SJSA1 (cell line): ENCODE measurements around the gene RANGRF. TPM values are rescaled to one million over a fixed set of nuclear protein-coding genes. Genes with fewer than 3 reads are reported as not detected.

Experiments
- DNase-seq, 2 experiments: peaks; one replicate each; pipeline ENCODE4 v3.0.0-alpha.2; 2015 to 2020; ENCODE audit warnings: low spot score in 2 of 2, low read depth in 1 of 2
- H3K27ac ChIP-seq: fragments of 250-450 bp; sonication (Bioruptor Pico); 2 replicates; pipeline ENCODE4 v1.5.1; 2020; ENCODE audit warnings: mild to moderate bottlenecking, moderate library complexity
- H3K27me3 ChIP-seq: fragments of 250-450 bp; sonication (Bioruptor Pico); replicated peaks from 2 replicates; pipeline ENCODE4 v1.5.1; 2020; ENCODE audit warnings: mild to moderate bottlenecking, moderate library complexity
- H3K36me3 ChIP-seq: fragments of 250-450 bp; sonication (Bioruptor Pico); 2 replicates; pipeline ENCODE4 v1.5.1; 2020; ENCODE audit warnings: mild to moderate bottlenecking
- H3K4me1 ChIP-seq: fragments of 250-450 bp; sonication (Bioruptor Pico); replicated peaks from 2 replicates; pipeline ENCODE4 v1.6.1; 2021; ENCODE audit warnings: mild to moderate bottlenecking
- H3K4me3 ChIP-seq: fragments of 250-450 bp; sonication (Bioruptor Pico); 2 replicates; pipeline ENCODE4 v1.5.1; 2020; ENCODE audit warnings: mild to moderate bottlenecking
- H3K9me3 ChIP-seq: fragments of 250-450 bp; sonication (Bioruptor Pico); replicated peaks from 2 replicates; pipeline ENCODE4 v1.5.1; 2020; ENCODE audit warnings: mild to moderate bottlenecking
- total RNA-seq: library from RNA; depleted of rRNA; stranded (reverse); fragments of >200 nt; shearing (Covaris generic); gene quantifications from 2 replicates; pipeline ENCODE4 v1.2.3, GENCODE V29; 2014; rRNA removed

The RANGRF gene
- total RNA-seq, 1 experiment from 2014 or later, result 12.7 TPM

DNA sequence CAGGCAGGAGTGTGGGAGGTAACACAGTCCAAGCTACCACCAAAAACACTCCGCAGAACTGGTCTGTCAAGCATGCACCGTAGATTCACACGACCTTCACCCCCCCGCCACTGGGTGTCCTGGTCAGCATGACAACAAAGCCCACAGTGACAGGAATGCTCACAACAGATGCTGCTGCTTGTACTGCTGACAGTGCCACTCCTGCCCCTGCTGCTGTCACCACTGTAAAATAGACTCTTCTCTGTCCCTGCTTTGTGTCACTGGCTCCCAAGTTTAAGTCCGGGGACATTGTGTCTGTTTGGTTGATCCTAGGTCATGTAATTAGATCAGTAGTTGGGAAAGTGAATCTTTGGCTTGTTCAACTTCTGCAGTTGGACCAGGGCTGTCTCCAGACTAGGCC, 44.2 kb downstream of the RANGRF start:
- no peak for DNase-seq
- Histone ChIP-seq H3K4me1 (peaks cover 9% of the 10 kb centered on the region), H3K27ac (no peak overlapping the region), H3K36me3 (no peaks in the 10 kb centered on the region), H3K27me3 (no peaks in the 10 kb centered on the region), H3K4me3 (no peak overlapping the region), H3K9me3 (no peaks in the 10 kb centered on the region)

DNA sequence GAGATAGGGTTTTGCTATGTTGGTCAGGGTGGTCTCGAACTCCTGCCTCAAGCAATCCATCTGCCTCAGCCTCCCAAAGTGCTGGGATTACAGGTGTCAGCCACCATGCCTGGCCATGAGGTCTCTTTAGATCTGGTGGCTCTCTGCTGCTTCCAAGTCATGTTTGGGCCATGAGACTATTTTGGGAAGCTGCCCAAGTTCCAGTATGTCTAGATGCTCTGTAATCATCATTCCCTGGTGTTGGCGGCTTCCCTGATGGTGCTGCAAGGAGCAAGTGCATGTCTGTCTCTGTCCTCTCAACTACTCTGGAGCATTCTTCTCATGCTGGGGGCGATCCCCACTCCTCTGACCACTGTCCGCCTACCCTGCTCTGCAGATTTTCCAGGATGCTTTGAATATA, 44.8 kb downstream of the RANGRF start:
- Histone ChIP-seq H3K36me3 (no peaks in the 10 kb centered on the region), H3K27ac (no peak overlapping the region), H3K4me1 (peaks cover 9% of the 10 kb centered on the region), H3K9me3 (no peaks in the 10 kb centered on the region), H3K27me3 (no peaks in the 10 kb centered on the region), H3K4me3 (no peak overlapping the region)
- no peak for DNase-seq

DNA sequence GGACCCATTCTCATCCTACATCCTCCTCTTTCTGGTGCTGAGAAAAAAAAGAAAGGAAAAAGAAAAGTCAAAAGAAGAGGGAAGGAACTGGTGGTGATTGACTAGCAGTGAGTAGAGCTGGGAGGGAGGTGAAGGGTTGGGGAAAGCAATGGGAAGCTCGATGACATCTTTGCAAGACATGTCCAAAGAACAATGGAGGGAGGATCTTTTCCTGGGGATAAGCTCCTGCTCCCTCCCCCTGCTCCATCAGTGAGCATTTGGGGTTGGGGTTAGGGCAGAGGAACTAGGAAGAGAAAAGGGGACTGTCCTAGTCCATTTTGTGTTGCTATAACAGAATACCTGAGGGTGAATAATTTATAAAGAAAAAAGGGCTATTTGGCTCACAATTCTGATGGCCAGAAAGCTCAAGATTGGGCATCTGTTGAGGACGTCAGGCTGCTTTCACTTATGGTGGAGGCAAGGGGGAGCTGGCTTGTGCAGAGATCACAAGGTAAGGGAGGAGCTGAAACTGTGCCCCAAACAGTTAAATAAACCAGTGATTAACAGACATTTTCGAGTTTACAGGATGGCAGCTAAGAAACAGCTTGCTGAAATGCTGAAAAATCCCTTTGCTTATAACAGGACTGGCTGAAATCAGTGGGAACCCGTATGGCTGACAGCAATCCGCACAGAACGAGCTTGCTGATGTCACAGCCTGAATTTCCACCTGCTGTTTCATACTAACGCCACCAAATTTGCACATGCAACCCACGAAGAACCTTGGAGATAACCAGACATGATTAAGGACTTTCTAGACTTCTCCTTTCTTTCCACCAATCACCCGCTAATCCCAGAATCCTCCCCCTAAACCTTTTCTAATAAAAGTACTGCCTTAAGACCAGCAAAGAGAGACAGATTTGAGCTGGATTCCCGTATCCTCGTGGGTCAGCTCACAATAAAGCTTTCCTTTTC, 49.6 kb downstream of the RANGRF start:
- Histone ChIP-seq H3K36me3 (no peaks in the 10 kb centered on the region), H3K27ac (no peak overlapping the region), H3K9me3 (no peaks in the 10 kb centered on the region), H3K4me1 (peaks cover 9% of the 10 kb centered on the region), H3K4me3 (no peak overlapping the region), H3K27me3 (no peaks in the 10 kb centered on the region)
- no peak for DNase-seq

DNA sequence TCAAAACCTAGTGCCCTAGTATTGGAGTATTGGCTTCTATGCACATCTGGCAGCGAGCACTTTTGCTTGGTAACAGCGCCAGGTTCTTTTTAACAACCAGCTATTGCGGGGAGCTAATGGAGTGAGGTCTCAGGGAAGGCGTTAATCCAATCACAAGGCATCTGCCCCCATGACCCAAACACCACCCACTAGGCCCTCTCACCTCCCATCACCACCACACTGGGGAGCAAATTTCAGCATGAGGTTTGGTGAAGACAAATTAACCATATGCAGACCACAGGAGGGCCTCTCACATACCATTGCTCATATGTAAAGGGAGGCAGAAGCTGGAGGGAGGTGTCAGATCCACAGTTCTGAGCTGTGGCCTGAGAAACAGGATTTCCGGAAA, 50.3 kb downstream of the RANGRF start:
- Histone ChIP-seq H3K4me3 (no peak overlapping the region), H3K4me1 (peaks cover 9% of the 10 kb centered on the region), H3K9me3 (no peaks in the 10 kb centered on the region), H3K27ac (no peak overlapping the region), H3K27me3 (no peaks in the 10 kb centered on the region), H3K36me3 (no peaks in the 10 kb centered on the region)
- no peak for DNase-seq

DNA sequence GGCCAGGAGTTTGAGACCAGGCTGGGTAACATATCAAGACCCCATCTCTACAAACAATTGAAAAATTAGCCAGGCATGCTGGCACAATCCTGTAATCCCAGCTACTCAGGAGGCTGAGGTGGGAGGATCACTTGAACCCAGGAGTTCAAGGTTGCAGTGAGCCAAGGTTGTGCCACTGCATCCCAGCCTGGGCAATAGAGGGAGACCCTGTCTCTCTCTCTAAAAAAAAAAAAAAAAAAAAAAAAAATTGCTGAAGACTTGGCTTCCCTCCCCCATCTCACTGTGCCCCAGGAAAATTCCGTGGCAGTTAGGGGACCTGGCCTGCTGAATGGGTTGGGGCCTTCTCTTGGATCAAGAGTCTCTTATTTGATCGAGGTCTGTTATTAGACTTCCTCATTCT, 51.1 kb downstream of the RANGRF start, which contains the start of gene ODF4:
TSS of gene ODF4 (plus strand) at position 301 of the 400 bp plus-strand sequence. CDS start 212 bp downstream, outside the sequence.
- Histone ChIP-seq H3K27me3 (no peaks in the 10 kb centered on the region), H3K9me3 (no peaks in the 10 kb centered on the region), H3K27ac (no peak within 1 kb of the TSS), H3K4me3 (no peak within 1 kb of the TSS), H3K4me1 (peaks cover 5% of the 10 kb centered on the region; the same call in 1 of the 2 replicates), H3K36me3 (no peaks in the 10 kb centered on the region)
- no peak for DNase-seq

Other genes with a start within 250 kb of the RANGRF start
- not detected in 2 replicates for gene ALOX15B, start 249.6 kb upstream of the RANGRF start, total RNA-seq
- gene ALOX12B, start 201.0 kb upstream of the RANGRF start, total RNA-seq, result not detected in 2 replicates
- not detected in 2 replicates for gene ALOXE3, start 170.2 kb upstream of the RANGRF start, total RNA-seq
- gene HES7, start 164.6 kb upstream of the RANGRF start, total RNA-seq, result not detected in 2 replicates
- gene PER1, start 136.3 kb upstream of the RANGRF start, total RNA-seq, result 1.0 and 8.3 TPM in 2 replicates
- gene VAMP2, start 125.7 kb upstream of the RANGRF start, total RNA-seq, result 2.9 and 9.7 TPM in 2 replicates
- 11.5 and 15.9 TPM in 2 replicates for gene TMEM107, start 112.3 kb upstream of the RANGRF start, total RNA-seq
- 4.3 and 7.4 TPM in 2 replicates for gene BORCS6, start 98.5 kb upstream of the RANGRF start, total RNA-seq
- 99.7 and 119 TPM in 2 replicates for gene AURKB, start 78.1 kb upstream of the RANGRF start, total RNA-seq
- gene CTC1, start 40.6 kb upstream of the RANGRF start, total RNA-seq, result 0.60 and 1.3 TPM in 2 replicates
- gene PFAS, start 39.4 kb upstream of the RANGRF start, total RNA-seq, result 29.3 and 60.1 TPM in 2 replicates
- gene SLC25A35, start 6.7 kb downstream of the RANGRF start, total RNA-seq, result 0.74 TPM in 1 of 2 replicates, not detected in the other
- not detected in 2 replicates for gene ARHGEF15, start 21.6 kb downstream of the RANGRF start, total RNA-seq
- gene ODF4, start 51.2 kb downstream of the RANGRF start, total RNA-seq, result not detected in 2 replicates
- 2,200 and 2,622 TPM in 2 replicates for gene RPL26, start 94.5 kb downstream of the RANGRF start, total RNA-seq
- gene RNF222, start 109.2 kb downstream of the RANGRF start, total RNA-seq, result not detected in 2 replicates
- gene NDEL1, start 147.2 kb downstream of the RANGRF start, total RNA-seq, result 39.6 and 49.7 TPM in 2 replicates